Activated T-helper 1 cell treated with anti-CD3 and anti-CD28 coated beads, Interleukin-12 subunit alpha, Interleukin-12 subunit beta, Interleukin-2, Interleukin-4 antibody, amounts not matched to agents 30 ng/mL and 10 ng/mL and 1 ng/mL, durations not matched to agents 14 hours and 24 hours and 36 hours (primary cell): ENCODE data around the gene KCNMB4. TPM values are rescaled to one million over a fixed set of nuclear protein-coding genes. Genes with fewer than 3 reads are reported as not detected.

Source experiments
- DNase-seq: peaks from one replicate; pipeline ENCODE4 v3.0.0; 2021; ENCODE audit warnings: low spot score
- H3K27ac Mint-ChIP-seq: one replicate; pipeline ENCODE4 v1.8.0; 2021; ENCODE audit warnings: mild to moderate bottlenecking, mixed read lengths
- H3K27me3 Mint-ChIP-seq: one replicate; pipeline ENCODE4 v1.8.0; 2022; ENCODE audit warnings: mild to moderate bottlenecking, moderate library complexity, mixed read lengths; ENCODE audit not compliant: insufficient read depth
- H3K36me3 Mint-ChIP-seq: one replicate; pipeline ENCODE4 v1.8.0; 2021; ENCODE audit warnings: low read depth, mixed read lengths
- H3K4me1 Mint-ChIP-seq: one replicate; pipeline ENCODE4 v1.8.0; 2021; ENCODE audit warnings: low read depth, mixed read lengths
- H3K4me3 Mint-ChIP-seq: one replicate; pipeline ENCODE4 v1.8.0; 2021; ENCODE audit warnings: mild to moderate bottlenecking, moderate library complexity, mixed read lengths
- H3K9me3 Mint-ChIP-seq: one replicate; pipeline ENCODE4 v1.8.0; 2021; ENCODE audit warnings: mixed read lengths
- intact Hi-C: fragments of 100-400 bp; cut with micrococcal nuclease; formaldehyde crosslinking; loops from one replicate; pipeline ENCODE4 v1.15.1; 2024
- total RNA-seq: library from RNA; stranded (reverse); gene quantifications from 2 replicates; pipeline ENCODE4 v1.2.3, GENCODE V29; 2022

The KCNMB4 gene
- total RNA-seq, 1 donor from 2014 or later = 0.80 TPM

DNA sequence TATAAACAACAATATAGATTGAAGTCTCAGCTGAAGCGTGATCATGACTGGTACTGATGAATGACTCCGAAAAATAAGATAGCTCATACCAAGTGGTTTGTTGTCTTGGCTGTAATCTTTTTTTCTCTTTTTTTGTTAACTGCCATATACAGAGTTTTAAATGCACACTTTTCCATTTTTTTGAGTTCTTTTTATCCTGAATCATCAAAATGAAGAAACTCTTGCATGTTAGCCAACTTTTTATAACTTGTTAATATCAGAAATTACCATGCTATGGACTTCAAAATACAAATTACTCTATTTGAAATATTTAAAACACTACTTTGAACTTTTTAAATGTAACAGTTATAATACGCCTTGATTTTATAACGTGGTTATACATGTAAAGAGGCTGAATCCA lies 10.1 kb upstream of the KCNMB4 start:
- H3K36me3 Mint-ChIP-seq = peaks cover 19% of the 10 kb centered on the region
- no peak overlapping the region for H3K27ac Mint-ChIP-seq
- no peaks in the 10 kb centered on the region for H3K27me3 Mint-ChIP-seq
- no peak overlapping the region for H3K4me3 Mint-ChIP-seq
- no peak for DNase-seq
- no peaks in the 10 kb centered on the region for H3K4me1 Mint-ChIP-seq
- H3K9me3 Mint-ChIP-seq = no peaks in the 10 kb centered on the region
- intact Hi-C loops = no loop called here

DNA sequence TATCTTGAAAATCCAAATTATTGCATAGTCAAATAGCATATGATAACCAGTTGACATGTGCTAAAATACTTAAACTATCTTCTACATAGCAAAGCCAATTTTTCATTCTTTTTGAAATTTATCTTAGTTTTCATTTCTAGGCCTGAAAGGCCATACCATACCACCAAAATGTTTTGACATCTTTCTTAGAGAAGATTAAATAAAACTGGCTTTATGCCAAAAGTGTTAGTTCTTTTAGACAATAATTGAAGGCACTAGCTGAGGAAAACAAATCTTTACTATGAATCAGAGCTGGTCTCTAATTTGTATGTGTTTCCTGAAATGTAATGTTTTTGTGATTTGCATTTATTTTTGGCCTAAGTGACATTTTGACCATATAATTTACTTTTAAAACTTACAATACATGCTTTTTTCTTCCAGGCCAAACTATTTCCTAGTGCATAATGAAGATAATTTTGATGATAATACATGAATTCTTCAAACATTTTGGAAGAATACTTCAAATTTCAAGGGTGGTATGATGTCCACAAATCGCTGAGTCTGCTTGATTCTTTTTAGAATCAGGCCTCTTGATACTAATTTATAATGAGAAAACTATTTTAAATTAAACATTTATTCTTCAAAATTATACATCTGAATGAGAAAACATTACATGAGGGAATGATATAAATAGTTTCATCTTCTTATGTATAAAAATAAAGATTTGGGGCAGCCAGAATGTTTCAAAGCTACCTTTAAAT lies 6.5 kb upstream of the KCNMB4 start:
- H3K36me3 Mint-ChIP-seq = peaks cover 8% of the 10 kb centered on the region
- no peak overlapping the region for H3K27ac Mint-ChIP-seq
- H3K27me3 Mint-ChIP-seq = peaks cover 15% of the 10 kb centered on the region
- no peak overlapping the region for H3K4me3 Mint-ChIP-seq
- no peaks in the 10 kb centered on the region for H3K9me3 Mint-ChIP-seq
- peaks cover under 1% of the 10 kb centered on the region for H3K4me1 Mint-ChIP-seq
- intact Hi-C loops = loop anchor here (10.0 kb wide), 1 partner anchor 1325 kb away; the partner anchor contains the start of gene TMEM19
- DNase-seq = no peak

DNA sequence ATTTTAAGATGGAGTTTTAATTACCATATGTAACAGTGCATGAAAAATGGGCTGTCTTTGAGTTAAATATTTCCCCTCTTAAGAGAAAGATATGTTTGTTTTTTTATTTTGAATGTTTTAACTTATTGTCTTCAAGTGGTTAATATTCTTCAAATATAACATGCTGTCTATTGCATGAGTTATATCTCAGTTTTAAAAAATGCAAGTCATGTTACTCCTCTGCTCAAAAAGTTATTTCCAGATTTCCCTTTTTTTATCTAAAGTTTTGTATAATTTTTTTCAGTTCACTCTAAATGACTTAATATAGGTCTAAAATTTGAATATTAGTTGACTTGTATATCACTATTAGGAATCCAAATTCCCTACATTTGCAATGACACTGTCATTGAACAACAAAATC lies 5.9 kb upstream of the KCNMB4 start:
- Mint-ChIP-seq H3K27ac (no peak overlapping the region), H3K4me3 (no peak overlapping the region), H3K27me3 (peaks cover 21% of the 10 kb centered on the region), H3K36me3 (peaks cover 3% of the 10 kb centered on the region), H3K9me3 (no peaks in the 10 kb centered on the region), H3K4me1 (peaks cover 6% of the 10 kb centered on the region)
- intact Hi-C loops = loop anchor here (10.0 kb wide), 1 partner anchor 1325 kb away; the partner anchor contains the start of gene TMEM19
- no peak for DNase-seq

DNA sequence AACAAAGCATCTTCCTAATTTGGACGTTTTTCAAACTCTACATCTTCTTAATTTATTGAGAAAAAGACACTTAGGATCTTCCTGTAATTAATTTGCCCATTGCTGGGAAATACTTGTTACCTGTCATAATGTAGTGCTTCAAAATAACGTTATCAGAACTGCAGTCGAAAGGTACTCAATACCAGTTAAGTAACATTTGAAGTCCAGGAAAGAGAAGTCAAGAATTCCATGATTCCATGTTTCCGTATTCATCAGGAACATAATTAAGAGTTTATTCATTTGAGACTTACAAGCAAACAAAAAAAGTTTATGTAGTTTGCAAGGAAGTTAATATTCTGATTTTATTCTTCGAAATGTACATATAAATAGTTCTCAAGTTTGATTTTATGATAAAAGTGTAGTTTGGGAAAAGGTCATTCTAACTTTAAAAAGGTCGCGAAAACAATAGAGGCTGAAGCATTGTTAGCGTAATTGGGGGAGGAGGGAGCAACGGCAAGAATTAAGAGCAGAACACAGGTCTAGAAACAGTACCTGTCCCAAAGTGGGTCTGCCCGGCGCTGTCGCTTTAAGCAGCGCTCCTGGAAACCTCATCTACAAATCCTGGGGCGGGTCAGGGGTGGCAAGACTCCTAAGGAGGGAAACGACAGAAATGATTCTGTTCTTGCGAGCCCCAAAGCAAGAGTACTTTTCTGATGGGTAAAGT lies 1.2 kb upstream of the KCNMB4 start:
- peaks cover 20% of the 10 kb centered on the region for H3K4me1 Mint-ChIP-seq

DNA sequence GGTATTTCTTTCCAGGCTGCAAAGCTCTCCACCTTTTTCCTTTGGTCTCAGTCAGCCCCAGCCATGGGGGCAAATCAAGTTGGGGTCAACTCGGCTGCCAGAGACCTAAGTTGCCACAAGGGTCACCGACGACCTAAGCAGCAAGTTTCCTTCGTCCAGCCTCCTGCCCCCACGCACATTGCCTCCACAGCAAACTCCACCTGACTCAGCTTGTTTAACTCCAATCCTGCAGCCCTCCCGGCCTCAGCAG lies 767 bp upstream of the KCNMB4 start:
- peak overlapping the region; percentile 78 for H3K4me3 Mint-ChIP-seq
- intact Hi-C loops = loop anchor here (1.0 to 10.0 kb wide), 4 partner anchors 121 to 1477 kb away; partner anchors contain the start of genes FRS2 and TMEM19
- no peak overlapping the region for H3K27ac Mint-ChIP-seq
- no peaks in the 10 kb centered on the region for H3K36me3 Mint-ChIP-seq
- H3K4me1 Mint-ChIP-seq = peaks cover 20% of the 10 kb centered on the region
- H3K9me3 Mint-ChIP-seq = no peaks in the 10 kb centered on the region
- DNase-seq = no peak
- peaks cover 44% of the 10 kb centered on the region for H3K27me3 Mint-ChIP-seq

More for the DNA sequence above, 1.2 kb upstream of the KCNMB4 start:
- DNase-seq = no peak
- Mint-ChIP-seq H3K27me3 (peaks cover 44% of the 10 kb centered on the region), H3K27ac (no peak overlapping the region), H3K4me3 (peak overlapping the region; percentile 78), H3K9me3 (no peaks in the 10 kb centered on the region), H3K36me3 (no peaks in the 10 kb centered on the region)
- intact Hi-C loops = loop anchor here (1.0 to 10.0 kb wide), 4 partner anchors 121 to 1477 kb away; partner anchors contain the start of genes FRS2 and TMEM19

DNA sequence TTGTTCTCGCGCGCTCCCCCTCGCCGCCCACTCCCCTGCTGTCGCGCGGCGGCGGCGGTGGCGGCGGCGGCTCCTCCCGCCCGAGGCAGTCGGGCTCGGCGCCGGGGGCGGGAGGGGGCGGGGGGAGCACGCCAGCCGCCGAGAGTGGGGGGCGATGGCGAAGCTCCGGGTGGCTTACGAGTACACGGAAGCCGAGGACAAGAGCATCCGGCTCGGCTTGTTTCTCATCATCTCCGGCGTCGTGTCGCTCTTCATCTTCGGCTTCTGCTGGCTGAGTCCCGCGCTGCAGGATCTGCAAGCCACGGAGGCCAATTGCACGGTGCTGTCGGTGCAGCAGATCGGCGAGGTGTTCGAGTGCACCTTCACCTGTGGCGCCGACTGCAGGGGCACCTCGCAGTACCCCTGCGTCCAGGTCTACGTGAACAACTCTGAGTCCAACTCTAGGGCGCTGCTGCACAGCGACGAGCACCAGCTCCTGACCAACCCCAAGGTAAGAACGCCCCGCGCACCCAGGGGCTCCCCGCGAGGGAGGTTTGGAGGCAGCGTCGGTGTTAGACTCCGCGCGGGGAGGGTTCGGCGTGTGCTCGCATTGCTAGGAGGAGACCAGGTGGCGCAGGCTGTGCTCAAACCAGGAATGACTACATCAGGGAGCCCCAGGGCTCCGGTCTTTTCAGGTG lies 629 bp downstream of the KCNMB4 start:
- intact Hi-C loops = loop anchor here (1.0 to 10.0 kb wide), 4 partner anchors 627 to 1476 kb away; partner anchors contain the start of genes FRS2 and TMEM19
- peaks cover 20% of the 10 kb centered on the region for H3K4me1 Mint-ChIP-seq

DNA sequence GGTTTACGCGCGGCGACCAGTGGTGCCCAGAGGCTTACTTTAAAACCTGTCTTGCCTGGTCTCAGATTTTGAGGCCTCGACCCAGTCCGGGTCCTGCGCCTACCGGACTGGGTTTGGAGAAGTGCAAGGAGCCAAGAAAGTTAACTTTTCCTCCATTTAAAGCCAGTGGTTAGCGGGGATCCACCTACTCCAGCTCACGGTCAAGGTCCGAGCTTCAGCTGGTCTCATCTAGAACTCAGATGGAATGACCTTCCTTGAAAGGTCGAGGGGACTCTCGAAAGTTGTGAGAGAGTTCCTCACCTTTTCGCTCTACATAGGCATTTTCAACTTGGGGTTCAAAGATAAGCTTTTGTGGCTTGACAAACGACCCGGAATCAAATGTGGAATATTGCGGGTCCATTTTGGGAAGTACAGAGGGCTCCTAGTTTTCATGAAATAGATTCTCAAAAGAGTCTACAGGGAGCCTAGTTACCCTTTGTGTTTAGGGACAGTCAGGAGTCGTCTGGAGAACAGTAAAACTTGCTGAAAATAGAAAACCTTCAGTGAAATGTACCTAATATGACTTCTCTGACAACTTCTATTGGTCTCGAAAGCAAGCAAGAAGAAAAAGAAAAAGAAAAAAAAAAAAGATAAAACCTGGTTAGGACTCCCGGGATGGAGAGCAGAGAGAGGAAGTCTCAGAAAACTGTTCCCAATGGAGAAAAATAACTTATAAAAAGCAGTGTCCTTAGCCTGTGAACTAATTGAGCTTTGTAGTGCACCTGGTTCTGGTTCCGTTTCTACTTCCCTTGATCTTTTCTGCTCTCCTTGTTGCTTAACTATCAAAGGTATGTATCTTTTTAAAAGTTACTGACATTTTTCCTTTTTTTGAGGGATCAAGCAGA lies 1.4 kb downstream of the KCNMB4 start:
- no peak overlapping the region for H3K27ac Mint-ChIP-seq
- intact Hi-C loops = loop anchor here (5.0 to 10.0 kb wide), 3 partner anchors 895 to 1475 kb away; partner anchors contain the start of genes FRS2 and TMEM19
- no peaks in the 10 kb centered on the region for H3K36me3 Mint-ChIP-seq
- peaks cover 20% of the 10 kb centered on the region for H3K4me1 Mint-ChIP-seq
- H3K9me3 Mint-ChIP-seq = no peaks in the 10 kb centered on the region
- peaks cover 43% of the 10 kb centered on the region for H3K27me3 Mint-ChIP-seq
- H3K4me3 Mint-ChIP-seq = peak overlapping the region; percentile 87
- DNase-seq = no peak

More for the DNA sequence above, 629 bp downstream of the KCNMB4 start:
- no peaks in the 10 kb centered on the region for H3K36me3 Mint-ChIP-seq
- DNase-seq = peak; percentile 48
- H3K9me3 Mint-ChIP-seq = no peaks in the 10 kb centered on the region
- H3K4me3 Mint-ChIP-seq = peak overlapping the region; percentile 87
- peaks cover 43% of the 10 kb centered on the region for H3K27me3 Mint-ChIP-seq
- H3K27ac Mint-ChIP-seq = peak overlapping the region; percentile 63

DNA sequence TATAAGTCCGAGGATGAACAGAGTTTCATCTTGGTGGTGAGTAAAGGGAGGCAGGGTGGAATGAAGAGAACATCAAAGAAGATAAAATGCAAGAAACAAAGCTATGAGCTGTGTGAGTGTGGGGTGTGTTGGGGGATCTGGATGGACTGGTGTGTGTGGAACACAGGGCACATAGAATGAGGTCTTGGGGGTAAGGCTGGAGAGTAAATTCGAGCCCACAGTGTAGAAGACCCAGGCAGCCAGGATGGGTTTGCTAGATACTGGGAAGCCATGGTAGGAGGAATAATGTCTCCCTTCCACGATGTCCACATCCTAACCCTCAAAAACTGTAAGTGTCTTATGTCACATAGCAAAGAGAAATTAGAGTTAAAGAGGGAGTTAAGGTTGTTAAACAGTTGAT lies 6.8 kb downstream of the KCNMB4 start:
- H3K27me3 Mint-ChIP-seq = peaks cover 13% of the 10 kb centered on the region
- intact Hi-C loops = no loop called here
- H3K36me3 Mint-ChIP-seq = no peaks in the 10 kb centered on the region
- no peaks in the 10 kb centered on the region for H3K9me3 Mint-ChIP-seq
- no peaks in the 10 kb centered on the region for H3K4me1 Mint-ChIP-seq
- DNase-seq = no peak
- no peak overlapping the region for H3K4me3 Mint-ChIP-seq
- H3K27ac Mint-ChIP-seq = no peak overlapping the region

DNA sequence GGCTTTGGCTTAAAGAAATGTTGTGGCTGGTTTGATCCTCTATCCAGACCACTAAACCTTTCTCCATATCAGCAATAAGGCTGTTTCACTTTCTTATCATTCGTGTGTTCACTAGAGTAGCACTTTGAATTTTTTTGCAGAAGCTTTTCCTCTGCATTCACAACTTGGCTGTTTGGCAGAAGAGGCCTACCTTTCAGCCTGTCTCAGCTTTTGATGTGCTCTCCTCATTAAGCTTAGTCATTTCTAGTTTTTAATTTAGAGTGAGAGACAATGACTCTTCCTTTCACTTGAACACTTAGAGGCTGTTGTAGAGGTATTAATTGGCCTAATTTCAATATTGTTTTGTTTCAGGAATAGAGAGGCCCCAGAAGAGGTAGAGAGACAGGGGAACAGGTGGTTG lies 13.8 kb downstream of the KCNMB4 start:
- DNase-seq = no peak

DNA sequence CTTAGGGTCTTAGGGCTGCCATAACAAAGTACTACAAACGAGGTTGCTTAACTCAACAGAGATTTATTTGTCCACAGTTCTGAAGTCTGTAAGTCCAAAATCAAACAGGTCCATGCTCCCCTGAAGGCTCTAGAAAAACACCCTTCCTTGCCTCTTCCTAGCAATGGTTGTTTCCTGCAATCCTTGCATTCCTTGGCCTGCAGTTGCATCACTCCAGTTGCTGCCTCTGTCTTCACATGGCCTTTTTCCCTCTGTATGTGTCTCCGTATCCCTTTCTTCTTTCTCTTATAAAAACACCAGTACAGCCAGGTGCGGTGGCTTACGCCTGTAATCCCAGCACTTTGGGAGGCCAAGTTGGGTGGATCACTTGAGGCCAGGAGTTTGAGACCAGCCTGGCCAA lies 17.4 kb downstream of the KCNMB4 start:
- Mint-ChIP-seq H3K4me1 (no peaks in the 10 kb centered on the region), H3K36me3 (no peaks in the 10 kb centered on the region), H3K27me3 (peaks cover 5% of the 10 kb centered on the region), H3K4me3 (no peak overlapping the region), H3K27ac (no peak overlapping the region), H3K9me3 (peaks cover 4% of the 10 kb centered on the region)
- DNase-seq = no peak
- intact Hi-C loops = no loop called here

More for the DNA sequence above, 13.8 kb downstream of the KCNMB4 start:
- Mint-ChIP-seq H3K27me3 (peaks cover 5% of the 10 kb centered on the region), H3K4me1 (no peaks in the 10 kb centered on the region), H3K36me3 (no peaks in the 10 kb centered on the region), H3K9me3 (peaks cover 4% of the 10 kb centered on the region), H3K4me3 (no peak overlapping the region), H3K27ac (no peak overlapping the region)
- intact Hi-C loops = no loop called here

DNA sequence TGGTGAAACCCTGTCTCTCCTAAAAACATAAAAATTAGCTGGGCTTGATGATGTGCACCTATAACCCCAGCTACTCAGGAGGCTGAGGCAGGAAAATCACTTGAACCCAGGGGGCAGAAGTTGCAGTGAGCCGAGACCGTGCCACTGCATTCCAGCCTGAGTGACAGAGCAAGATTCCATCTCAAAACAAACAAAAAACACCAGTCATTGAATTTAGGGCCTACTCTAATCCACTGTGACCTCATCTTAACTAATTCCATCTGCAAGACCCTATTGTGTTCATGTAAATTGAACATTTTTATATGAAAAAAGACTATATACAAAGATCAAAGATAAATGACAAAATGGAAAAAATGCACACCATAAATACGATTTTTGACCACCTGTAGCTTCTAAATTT lies 17.8 kb downstream of the KCNMB4 start:
- Mint-ChIP-seq H3K4me3 (no peak overlapping the region), H3K27ac (no peak overlapping the region), H3K9me3 (peaks cover 4% of the 10 kb centered on the region), H3K36me3 (no peaks in the 10 kb centered on the region), H3K4me1 (no peaks in the 10 kb centered on the region), H3K27me3 (peaks cover 5% of the 10 kb centered on the region)
- DNase-seq = no peak
- intact Hi-C loops = no loop called here

DNA sequence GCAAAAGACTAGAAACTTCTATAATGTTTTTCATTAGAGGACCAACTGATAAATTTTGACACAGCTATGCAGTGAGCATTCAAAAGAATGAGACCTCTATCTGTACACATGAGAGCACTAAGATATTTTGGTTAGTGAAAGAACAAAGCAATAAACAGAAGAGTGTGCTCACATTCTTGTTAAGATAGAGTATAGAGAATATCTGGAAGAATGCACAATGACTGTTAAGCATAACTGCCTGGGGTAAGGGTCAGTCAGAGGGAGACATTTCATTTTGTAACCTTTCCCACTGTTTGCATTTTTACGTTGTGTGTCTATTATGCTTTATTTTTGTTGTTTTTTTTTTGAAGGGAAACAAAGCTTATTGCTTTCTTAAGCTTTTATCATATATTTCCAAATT lies 20.7 kb downstream of the KCNMB4 start:
- intact Hi-C loops = no loop called here
- H3K4me3 Mint-ChIP-seq = no peak overlapping the region
- no peak for DNase-seq
- no peaks in the 10 kb centered on the region for H3K4me1 Mint-ChIP-seq
- no peak overlapping the region for H3K27ac Mint-ChIP-seq
- no peaks in the 10 kb centered on the region for H3K36me3 Mint-ChIP-seq
- peaks cover 5% of the 10 kb centered on the region for H3K27me3 Mint-ChIP-seq
- no peaks in the 10 kb centered on the region for H3K9me3 Mint-ChIP-seq
